CD4-positive, alpha-beta T cell (primary cell): ENCODE results near the gene ROCK2. TPM values are rescaled to one million over a fixed set of nuclear protein-coding genes. Genes with fewer than 3 reads are reported as not detected.

Experiments
- ATAC-seq: fragments of 200-7000 bp; cut with Tn5 transposase; one replicate; pipeline ENCODE4 v1.10.0; 2022; ENCODE audit warnings: mild to moderate bottlenecking; ENCODE audit not compliant: poor library complexity
- CTCF ChIA-PET: fragments of 350-600 bp; sonication (Branson Sonifier 250); formaldehyde crosslinking; loops from one replicate; lab custom pipeline; 2021; ENCODE audit warnings: antibody characterized with exemption, inconsistent platforms; lab: Charles Lee
- POLR2A ChIA-PET: fragments of 350-600 bp; sonication (Branson Sonifier 250); formaldehyde crosslinking; loops from one replicate; lab custom pipeline; 2021; ENCODE audit warnings: antibody characterized with exemption, inconsistent platforms; lab: Charles Lee
- DNase-seq, 14 experiments: peaks; one replicate each; pipeline ENCODE4 v3.0.0-alpha.2; 2013 to 2020; ENCODE audit warnings: mixed read lengths in 2 of 14
- H3K27ac ChIP-seq, 2 donors: one replicate each; pipeline versions ENCODE4 v1.5.1 to v1.7.0; 2013; ENCODE audit warnings: low read length in 2 of 2, low read depth in 1 of 2, mild to moderate bottlenecking in 1 of 2
- H3K27me3 ChIP-seq, 2 experiments: 1 replicate in 1 of 2; 2 replicates in 1 of 2; pipeline versions ENCODE4 v1.6.1 to v1.7.0; 2013; ENCODE audit warnings: low read length in 2 of 2, control low read depth in 1 of 2, mild to moderate bottlenecking in 1 of 2, moderate library complexity in 1 of 2; ENCODE audit not compliant: insufficient read depth in 2 of 2, control insufficient read depth in 1 of 2
- H3K36me3 ChIP-seq: one replicate; pipeline ENCODE4 v1.6.1; 2013; ENCODE audit warnings: low read length, control low read depth; ENCODE audit not compliant: insufficient read depth
- H3K4me1 ChIP-seq: one replicate; pipeline ENCODE4 v1.6.1; 2013; ENCODE audit warnings: low read length, control low read depth; ENCODE audit not compliant: insufficient read depth
- H3K4me3 ChIP-seq: one replicate; pipeline ENCODE4 v1.5.1; 2013; ENCODE audit warnings: mild to moderate bottlenecking, low read length, moderate library complexity
- H3K9me3 ChIP-seq, 2 experiments: 1 replicate in 1 of 2; 2 replicates in 1 of 2; pipeline versions ENCODE4 v1.6.1 to v1.7.0; 2013; ENCODE audit warnings: low read length in 2 of 2, mild to moderate bottlenecking in 2 of 2, control low read depth in 1 of 2, moderate library complexity in 1 of 2; ENCODE audit not compliant: control insufficient read depth in 1 of 2, insufficient read depth in 1 of 2
- H3K27ac Mint-ChIP-seq: one replicate; pipeline ENCODE4 v1.8.0; 2020; ENCODE audit warnings: mixed read lengths
- H3K27me3 Mint-ChIP-seq: one replicate; pipeline ENCODE4 v1.8.0; 2021; ENCODE audit warnings: mixed read lengths
- H3K36me3 Mint-ChIP-seq: one replicate; pipeline ENCODE4 v1.8.0; 2021; ENCODE audit warnings: low read depth, mixed read lengths
- H3K4me1 Mint-ChIP-seq: one replicate; pipeline ENCODE4 v1.8.0; 2021; ENCODE audit warnings: low read depth, mixed read lengths
- H3K4me3 Mint-ChIP-seq: one replicate; pipeline ENCODE4 v1.8.0; 2020; ENCODE audit warnings: mild to moderate bottlenecking, mixed read lengths
- H3K9me3 Mint-ChIP-seq: one replicate; pipeline ENCODE4 v1.8.0; 2020; ENCODE audit warnings: mixed read lengths
- intact Hi-C, 2 experiments: fragments of 100-400 bp; cut with DNase I in 1 of 2; cut with micrococcal nuclease in 1 of 2; formaldehyde crosslinking; loops; one replicate each; pipeline versions ENCODE4 v1.15.1 to v1.9.0; 2023 to 2025; cut with DNase I, micrococcal nuclease
- total RNA-seq, 174 experiments: library from RNA in 2 of 174; stranded (reverse) in 2 of 174; gene quantifications; one replicate each; pipeline ENCODE4 v1.2.3 and lab custom pipeline; 2021 to 2026
- TF ChIP-seq, protein P1 (sequence below): fragments of 200-600 bp; IDR thresholded peaks from one replicate; pipeline ENCODE4 v1.8.0; 2022; ENCODE audit warnings: antibody characterized with exemption, mild to moderate bottlenecking

ROCK2 gene
- total RNA-seq, 2 experiments from 2014 or later, result 6.9 to 9.4 TPM

DNA sequence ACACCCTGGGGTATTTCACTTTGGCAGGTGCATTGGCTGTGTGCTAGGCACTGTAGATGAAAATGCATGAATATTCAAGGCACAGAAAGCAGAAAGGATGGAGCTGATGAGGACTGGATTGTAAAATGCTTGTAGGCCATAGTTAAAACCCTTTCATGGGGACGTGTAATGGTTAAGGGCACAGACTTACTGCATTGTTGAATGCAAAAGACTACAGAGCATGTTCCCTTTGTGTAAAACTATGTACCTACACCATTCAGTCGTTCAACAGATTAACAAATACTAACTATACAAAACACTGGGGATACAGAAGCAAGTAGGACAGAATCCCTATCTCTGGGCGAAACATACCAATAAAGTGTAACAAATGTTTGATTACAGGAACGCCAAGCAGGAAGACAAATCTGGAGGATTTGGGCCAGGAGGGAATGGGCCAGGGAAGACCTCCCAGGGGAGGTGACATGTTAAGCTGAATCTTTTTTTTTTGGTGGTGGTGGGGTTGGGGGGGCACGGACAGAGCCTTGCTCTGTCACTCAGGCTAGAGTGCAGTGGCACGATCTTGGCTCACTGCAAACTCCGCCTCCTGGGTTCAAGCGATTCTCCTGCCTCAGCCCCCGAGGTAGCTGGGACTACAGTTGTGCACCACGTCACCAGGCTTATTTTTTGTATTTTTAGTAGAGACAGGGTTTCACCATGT lies 19.6 kb upstream of the ROCK2 start:
- Histone ChIP-seq H3K36me3 (no peaks in the 10 kb centered on the region), H3K9me3 (no peaks in the 10 kb centered on the region), H3K4me1 (no peaks in the 10 kb centered on the region), H3K4me3 (no peak overlapping the region), H3K27ac (no peak overlapping the region), H3K27me3 (no peaks in the 10 kb centered on the region)
- H3K27ac Mint-ChIP-seq, result no peak overlapping the region
- H3K4me1 Mint-ChIP-seq, result no peaks in the 10 kb centered on the region
- intact Hi-C loops, result no loop called here
- CTCF ChIA-PET, result no interaction called here
- TF ChIP-seq, protein P1, sequence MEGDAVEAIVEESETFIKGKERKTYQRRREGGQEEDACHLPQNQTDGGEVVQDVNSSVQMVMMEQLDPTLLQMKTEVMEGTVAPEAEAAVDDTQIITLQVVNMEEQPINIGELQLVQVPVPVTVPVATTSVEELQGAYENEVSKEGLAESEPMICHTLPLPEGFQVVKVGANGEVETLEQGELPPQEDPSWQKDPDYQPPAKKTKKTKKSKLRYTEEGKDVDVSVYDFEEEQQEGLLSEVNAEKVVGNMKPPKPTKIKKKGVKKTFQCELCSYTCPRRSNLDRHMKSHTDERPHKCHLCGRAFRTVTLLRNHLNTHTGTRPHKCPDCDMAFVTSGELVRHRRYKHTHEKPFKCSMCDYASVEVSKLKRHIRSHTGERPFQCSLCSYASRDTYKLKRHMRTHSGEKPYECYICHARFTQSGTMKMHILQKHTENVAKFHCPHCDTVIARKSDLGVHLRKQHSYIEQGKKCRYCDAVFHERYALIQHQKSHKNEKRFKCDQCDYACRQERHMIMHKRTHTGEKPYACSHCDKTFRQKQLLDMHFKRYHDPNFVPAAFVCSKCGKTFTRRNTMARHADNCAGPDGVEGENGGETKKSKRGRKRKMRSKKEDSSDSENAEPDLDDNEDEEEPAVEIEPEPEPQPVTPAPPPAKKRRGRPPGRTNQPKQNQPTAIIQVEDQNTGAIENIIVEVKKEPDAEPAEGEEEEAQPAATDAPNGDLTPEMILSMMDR, result no peak
- POLR2A ChIA-PET, result interaction anchor here (0.7 kb wide), 1 partner anchor 128 kb away, joined by 3 read pairs; no protein-coding TSS in a partner anchor
- no peak for ATAC-seq
- no peak for DNase-seq
- H3K36me3 Mint-ChIP-seq, result no peaks in the 10 kb centered on the region
- H3K4me3 Mint-ChIP-seq, result no peak overlapping the region
- no peaks in the 10 kb centered on the region for H3K9me3 Mint-ChIP-seq
- no peaks in the 10 kb centered on the region for H3K27me3 Mint-ChIP-seq

DNA sequence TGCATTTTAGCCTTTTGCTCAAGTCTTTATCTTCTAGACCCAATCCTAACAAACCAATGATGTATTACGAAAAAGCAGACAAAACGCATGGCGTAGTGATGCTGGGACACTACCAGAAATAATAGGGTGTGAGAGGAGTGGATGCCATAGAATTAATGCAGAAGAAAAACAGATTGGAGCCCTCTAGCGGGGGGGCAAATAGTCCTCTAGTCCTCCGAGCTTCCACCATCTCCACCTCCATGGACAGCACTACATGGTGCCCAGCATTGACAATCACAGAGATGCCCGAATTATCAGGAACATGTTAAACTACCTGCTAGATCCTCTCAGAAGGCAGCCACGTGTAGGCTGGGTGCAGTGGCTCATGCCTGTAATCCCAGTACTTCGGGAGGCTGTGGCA lies 15.4 kb upstream of the ROCK2 start:
- Mint-ChIP-seq H3K4me1 (no peaks in the 10 kb centered on the region), H3K4me3 (no peak overlapping the region), H3K27ac (no peak overlapping the region), H3K36me3 (no peaks in the 10 kb centered on the region), H3K27me3 (no peaks in the 10 kb centered on the region), H3K9me3 (no peaks in the 10 kb centered on the region)
- Histone ChIP-seq H3K36me3 (no peaks in the 10 kb centered on the region), H3K4me1 (no peaks in the 10 kb centered on the region), H3K27me3 (no peaks in the 10 kb centered on the region), H3K27ac (no peak overlapping the region), H3K4me3 (no peak overlapping the region), H3K9me3 (no peaks in the 10 kb centered on the region)
- intact Hi-C loops, result no loop called here
- ChIA-PET POLR2A (no interaction called here), CTCF (no interaction called here)
- no peak for DNase-seq
- TF ChIP-seq, protein P1, result no peak
- no peak for ATAC-seq

DNA sequence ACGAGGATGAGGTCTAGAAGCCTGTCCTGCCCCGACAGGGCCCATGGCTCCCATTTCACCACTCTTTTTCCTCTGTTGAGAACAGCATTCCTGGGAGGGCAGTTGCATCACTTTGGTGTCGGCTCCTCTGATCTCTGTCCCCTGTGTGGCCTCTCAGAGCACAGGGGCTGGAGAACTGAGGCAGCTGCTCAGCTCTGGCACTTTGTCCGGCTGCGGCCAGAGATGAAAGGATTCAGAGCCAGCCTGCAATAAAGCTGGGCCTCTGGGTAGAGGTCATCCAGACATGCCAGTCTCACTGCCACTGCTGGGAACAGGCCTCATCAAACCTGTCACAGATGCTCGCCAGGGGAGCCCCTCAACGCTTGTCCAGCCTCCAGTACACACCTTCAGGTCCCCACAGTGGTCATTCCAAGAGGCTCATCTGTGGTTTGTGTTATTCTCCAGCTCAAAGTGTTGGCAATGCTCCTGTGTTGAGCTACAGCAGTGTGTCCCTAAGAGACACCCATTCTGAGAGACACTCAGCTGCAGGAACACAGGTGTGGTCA lies 13.1 kb upstream of the ROCK2 start:
- Histone ChIP-seq H3K4me3 (no peak overlapping the region), H3K9me3 (no peaks in the 10 kb centered on the region), H3K4me1 (no peaks in the 10 kb centered on the region), H3K36me3 (no peaks in the 10 kb centered on the region), H3K27ac (no peak overlapping the region), H3K27me3 (no peaks in the 10 kb centered on the region)
- Mint-ChIP-seq H3K4me3 (no peak overlapping the region), H3K27me3 (no peaks in the 10 kb centered on the region), H3K27ac (no peak overlapping the region), H3K4me1 (no peaks in the 10 kb centered on the region), H3K9me3 (no peaks in the 10 kb centered on the region), H3K36me3 (no peaks in the 10 kb centered on the region)
- CTCF ChIA-PET, result no interaction called here
- ATAC-seq (no peak), DNase-seq (no peak)
- intact Hi-C loops, result no loop called here
- TF ChIP-seq, protein P1, result no peak
- POLR2A ChIA-PET, result interaction anchor here (1.1 kb wide), 1 partner anchor 13 kb away, joined by 3 read pairs; the partner anchor contains the start of gene ROCK2
